T-cell (primary cell): ENCODE data around the gene FBXL16. TPM values are rescaled to one million over a fixed set of nuclear protein-coding genes. Genes with fewer than 3 reads are reported as not detected.

Experiments
- ATAC-seq, 4 experiments: fragments of 200-7000 bp in 3 of 4; fragments of 150-1000 bp in 1 of 4; cut with Tn5 transposase; replicated peaks in 1 of 4; 1 replicate in 3 of 4; 2 replicates in 1 of 4; pipeline ENCODE4 v1.10.0; 2021; ENCODE audit warnings: moderate library complexity in 3 of 4, mild to moderate bottlenecking in 2 of 4, moderate number of reproducible peaks in 1 of 4
- CTCF ChIA-PET, 2 donors: fragments of 300-600 bp; sonication (Branson Sonifier 250); formaldehyde crosslinking; loops; one replicate each; lab custom pipeline; 2022; ENCODE audit warnings: antibody characterized with exemption in 2 of 2; lab: Charles Lee
- POLR2A ChIA-PET, 2 donors: fragments of 300-600 bp; sonication (Branson Sonifier 250); formaldehyde crosslinking; loops; one replicate each; lab custom pipeline; 2022; ENCODE audit warnings: antibody characterized with exemption in 2 of 2; lab: Charles Lee
- DNase-seq, 35 experiments: peaks; one replicate each; pipeline versions ENCODE4 v3.0.0 to v3.0.0-alpha.2; 2013 to 2023
- H3K27ac ChIP-seq: one replicate; pipeline ENCODE4 v1.5.1; 2013; ENCODE audit warnings: low read length
- H3K27me3 ChIP-seq, 2 experiments: replicated peaks in 1 of 2; 1 replicate in 1 of 2; 2 replicates in 1 of 2; pipeline versions ENCODE4 v1.6.1 to v1.7.0; 2013; ENCODE audit warnings: low read length in 1 of 2, mixed read lengths in 1 of 2; ENCODE audit not compliant: control insufficient read depth in 2 of 2, insufficient read depth in 2 of 2; ENCODE audit errors: extremely low read depth in 1 of 2
- H3K36me3 ChIP-seq, 2 donors: 1 replicate in 1 of 2; 2 replicates in 1 of 2; pipeline versions ENCODE4 v1.6.1 to v1.7.0; 2013; ENCODE audit warnings: low read length in 1 of 2; ENCODE audit not compliant: control insufficient read depth in 2 of 2, insufficient read depth in 1 of 2; ENCODE audit errors: extremely low read depth in 1 of 2
- H3K4me1 ChIP-seq, 2 experiments: 1 replicate in 1 of 2; 2 replicates in 1 of 2; pipeline versions ENCODE4 v1.6.1 to v1.7.0; 2013; ENCODE audit warnings: low read length in 2 of 2, mixed read lengths in 1 of 2; ENCODE audit not compliant: insufficient read depth in 2 of 2, control insufficient read depth in 1 of 2; ENCODE audit errors: extremely low read depth in 1 of 2
- H3K4me3 ChIP-seq, 2 donors: 1 replicate in 1 of 2; 2 replicates in 1 of 2; pipeline versions ENCODE4 v1.5.1 to v1.7.0; 2013; ENCODE audit warnings: mild to moderate bottlenecking in 2 of 2, low read length in 1 of 2, moderate library complexity in 1 of 2; ENCODE audit not compliant: control insufficient read depth in 1 of 2; ENCODE audit errors: extremely low read depth in 1 of 2
- H3K9me3 ChIP-seq: 2 replicates; pipeline ENCODE4 v1.7.0; 2013
- H3K27ac Mint-ChIP-seq, 2 donors: one replicate each; pipeline ENCODE4 v1.8.0; 2020 to 2021; ENCODE audit warnings: mild to moderate bottlenecking in 2 of 2, mixed read lengths in 2 of 2
- H3K27me3 Mint-ChIP-seq, 2 donors: one replicate each; pipeline ENCODE4 v1.8.0; 2021 to 2022; ENCODE audit warnings: mixed read lengths in 2 of 2
- H3K36me3 Mint-ChIP-seq: one replicate; pipeline ENCODE4 v1.8.0; 2021; ENCODE audit warnings: mixed read lengths
- H3K4me1 Mint-ChIP-seq, 3 donors: one replicate each; pipeline ENCODE4 v1.8.0; 2020 to 2022; ENCODE audit warnings: mixed read lengths in 3 of 3, mild to moderate bottlenecking in 1 of 3
- H3K4me3 Mint-ChIP-seq, 3 donors: one replicate each; pipeline ENCODE4 v1.8.0; 2020 to 2022; ENCODE audit warnings: mild to moderate bottlenecking in 3 of 3, mixed read lengths in 3 of 3, moderate library complexity in 3 of 3
- H3K9me3 Mint-ChIP-seq, 3 donors: one replicate each; pipeline ENCODE4 v1.8.0; 2020 to 2022; ENCODE audit warnings: mixed read lengths in 3 of 3
- WGBS: methylation state at CpG from one replicate; pipeline ENCODE4 v1.1.5; 2013; ENCODE audit warnings: missing lambda C conversion rate; ENCODE audit not compliant: insufficient coverage; 5-methylcytosine and 5-hydroxymethylcytosine counted together
- total RNA-seq, 35 experiments: library from RNA in 6 of 35; stranded (reverse) in 6 of 35; fragments of 120-200 nt in 1 of 35; gene quantifications; one replicate each; pipeline versions ENCODE4 v1.2.1 to v1.2.4 and lab custom pipeline; 2013 to 2026

The FBXL16 gene
- total RNA-seq, 5 donors from 2014 or later (not counting 1 experiment from before 2014, with no cell fraction given), result 16.4 to 65.5 (median 50.2) TPM

DNA sequence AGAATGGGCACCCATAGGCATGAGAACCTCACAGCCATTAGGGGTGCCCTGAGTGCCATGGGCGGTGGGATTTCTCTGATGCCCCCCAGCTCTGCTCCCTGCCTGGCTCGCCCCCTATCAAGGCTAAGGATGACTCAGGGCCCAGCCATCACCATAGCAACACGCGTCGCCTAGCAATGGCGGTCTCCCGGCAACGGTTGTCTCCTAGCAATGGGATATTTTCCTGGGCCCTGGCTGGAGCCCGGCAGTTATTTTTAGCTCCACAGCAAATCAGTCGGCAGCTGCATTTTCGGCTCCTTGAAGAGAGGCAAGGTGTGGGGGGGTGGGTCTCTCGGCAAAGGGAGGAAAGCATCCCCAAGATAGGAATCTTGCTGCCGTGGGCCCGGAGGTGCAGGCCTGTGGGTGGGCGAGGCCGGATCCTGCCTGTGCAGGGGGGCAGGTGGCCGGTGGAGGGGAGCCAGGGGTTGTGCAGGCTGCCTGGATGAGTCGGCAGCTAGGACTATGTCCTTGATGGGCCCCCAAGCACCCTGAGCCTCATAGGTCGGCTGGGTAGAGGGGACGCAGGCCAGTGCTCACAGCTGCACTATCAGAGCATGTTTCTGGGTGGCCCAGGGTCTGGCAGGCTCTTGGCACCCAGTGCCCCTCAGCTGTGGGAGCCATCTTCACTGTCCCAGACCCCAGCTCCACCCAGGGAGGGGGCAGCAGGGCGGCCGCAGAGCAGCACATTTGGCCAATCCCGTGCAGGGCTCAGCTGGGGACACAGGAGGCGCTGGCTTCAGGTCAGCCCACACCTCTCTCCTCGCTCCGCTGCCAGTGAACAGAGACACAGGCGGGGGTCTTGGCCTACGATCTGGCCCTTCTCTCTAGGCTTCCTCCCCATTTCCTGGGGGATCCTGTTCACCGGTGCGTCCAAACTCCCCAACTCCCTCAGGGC, 4.2 kb upstream of the FBXL16 start:
- no peaks in the 10 kb centered on the region for H3K9me3 Mint-ChIP-seq
- peaks cover 0 to 28% of the 10 kb centered on the region in 2 experiments for H3K4me1 ChIP-seq
- WGBS, result 46% methylated on average over 26 of the region's 30 CpGs
- H3K9me3 ChIP-seq, result no peaks in the 10 kb centered on the region
- CTCF ChIA-PET, result interaction anchor here in 1 of 2 donors (2.1 kb wide), 1 partner anchor 15 kb away, joined by 5 read pairs; no protein-coding TSS in a partner anchor
- no peak overlapping the region for H3K27ac ChIP-seq
- H3K36me3 Mint-ChIP-seq, result no peaks in the 10 kb centered on the region
- no peak overlapping the region for H3K27ac Mint-ChIP-seq
- no peak overlapping the region for H3K4me3 Mint-ChIP-seq
- no peak overlapping the region for H3K4me3 ChIP-seq
- H3K36me3 ChIP-seq, result no peaks in the 10 kb centered on the region
- DNase-seq (no peak), ATAC-seq (no peak)
- H3K4me1 Mint-ChIP-seq, result peaks cover 0 to 15% (median 3%) of the 10 kb centered on the region in 3 donors
- H3K27me3 ChIP-seq, result peaks cover 8 to 77% of the 10 kb centered on the region in 2 experiments
- POLR2A ChIA-PET, result no interaction called here
- H3K27me3 Mint-ChIP-seq, result peaks cover 25 to 49% of the 10 kb centered on the region in 2 donors

- Mint-ChIP-seq H3K27me3 (peaks cover 25 to 51% of the 10 kb centered on the region in 2 donors), H3K27ac (no peak overlapping the region), H3K36me3 (no peaks in the 10 kb centered on the region), H3K4me1 (peaks cover 0 to 13% (median 3%) of the 10 kb centered on the region in 3 donors), H3K9me3 (no peaks in the 10 kb centered on the region), H3K4me3 (no peak overlapping the region)
- Histone ChIP-seq H3K4me1 (peaks cover 0 to 23% of the 10 kb centered on the region in 2 experiments), H3K9me3 (no peaks in the 10 kb centered on the region), H3K27me3 (peaks cover 8 to 78% of the 10 kb centered on the region in 2 experiments), H3K27ac (no peak overlapping the region), H3K36me3 (no peaks in the 10 kb centered on the region), H3K4me3 (no peak overlapping the region)
- DNase-seq (no peak), ATAC-seq (no peak)
- 82% methylated on average over 3 of the region's 4 CpGs for WGBS
- ChIA-PET CTCF (no interaction called here), POLR2A (no interaction called here)
Observed at GRCh38 chr16:708959-709358, 3.4 kb upstream of the FBXL16 start.

GRCh38 chr16:708019-708418, 2.4 kb upstream of the FBXL16 start:
- Mint-ChIP-seq H3K4me3 (peak overlapping the region in 1 of 3 donors; percentile 29), H3K27me3 (peaks cover 25 to 55% of the 10 kb centered on the region in 2 donors), H3K27ac (no peak overlapping the region), H3K9me3 (no peaks in the 10 kb centered on the region), H3K36me3 (no peaks in the 10 kb centered on the region), H3K4me1 (peaks cover 0 to 11% (median 3%) of the 10 kb centered on the region in 3 donors)
- Histone ChIP-seq H3K9me3 (no peaks in the 10 kb centered on the region), H3K4me3 (no peak overlapping the region), H3K36me3 (no peaks in the 10 kb centered on the region), H3K27me3 (peaks cover 8 to 83% of the 10 kb centered on the region in 2 experiments), H3K27ac (no peak overlapping the region), H3K4me1 (peaks cover 0 to 23% of the 10 kb centered on the region in 2 experiments)
- ATAC-seq, result no peak
- CTCF ChIA-PET, result interaction anchor here in 1 of 2 donors (0.6 kb wide), 1 partner anchor 11 kb away, joined by 4 read pairs; no protein-coding TSS in a partner anchor
- 60% methylated on average over 3 of the region's 3 CpGs for WGBS
- POLR2A ChIA-PET, result no interaction called here
- DNase-seq, result no peak

GRCh38 chr16:707062-707538, 1.5 kb upstream of the FBXL16 start:
- H3K9me3 ChIP-seq, result no peaks in the 10 kb centered on the region
- H3K4me1 Mint-ChIP-seq, result peaks cover 0 to 11% (median 5%) of the 10 kb centered on the region in 3 donors
- WGBS, result 36% methylated on average over 10 of the region's 14 CpGs
- peaks cover 8 to 92% of the 10 kb centered on the region in 2 experiments for H3K27me3 ChIP-seq
- no peak for DNase-seq
- peaks cover 0 to 23% of the 10 kb centered on the region in 2 experiments for H3K4me1 ChIP-seq
- H3K27me3 Mint-ChIP-seq, result peaks cover 28 to 60% of the 10 kb centered on the region in 2 donors
- POLR2A ChIA-PET, result no interaction called here
- CTCF ChIA-PET, result interaction anchor here in 1 of 2 donors (0.6 kb wide), 1 partner anchor 12 kb away, joined by 4 read pairs; no protein-coding TSS in a partner anchor
- no peaks in the 10 kb centered on the region for H3K9me3 Mint-ChIP-seq
- H3K27ac Mint-ChIP-seq, result no peak overlapping the region
- peak overlapping the region in 2 of 3 donors; percentile 13 to 54 for H3K4me3 Mint-ChIP-seq
- no peak overlapping the region for H3K4me3 ChIP-seq
- no peak for ATAC-seq
- H3K27ac ChIP-seq, result no peak overlapping the region
- H3K36me3 Mint-ChIP-seq, result no peaks in the 10 kb centered on the region
- H3K36me3 ChIP-seq, result no peaks in the 10 kb centered on the region

DNA sequence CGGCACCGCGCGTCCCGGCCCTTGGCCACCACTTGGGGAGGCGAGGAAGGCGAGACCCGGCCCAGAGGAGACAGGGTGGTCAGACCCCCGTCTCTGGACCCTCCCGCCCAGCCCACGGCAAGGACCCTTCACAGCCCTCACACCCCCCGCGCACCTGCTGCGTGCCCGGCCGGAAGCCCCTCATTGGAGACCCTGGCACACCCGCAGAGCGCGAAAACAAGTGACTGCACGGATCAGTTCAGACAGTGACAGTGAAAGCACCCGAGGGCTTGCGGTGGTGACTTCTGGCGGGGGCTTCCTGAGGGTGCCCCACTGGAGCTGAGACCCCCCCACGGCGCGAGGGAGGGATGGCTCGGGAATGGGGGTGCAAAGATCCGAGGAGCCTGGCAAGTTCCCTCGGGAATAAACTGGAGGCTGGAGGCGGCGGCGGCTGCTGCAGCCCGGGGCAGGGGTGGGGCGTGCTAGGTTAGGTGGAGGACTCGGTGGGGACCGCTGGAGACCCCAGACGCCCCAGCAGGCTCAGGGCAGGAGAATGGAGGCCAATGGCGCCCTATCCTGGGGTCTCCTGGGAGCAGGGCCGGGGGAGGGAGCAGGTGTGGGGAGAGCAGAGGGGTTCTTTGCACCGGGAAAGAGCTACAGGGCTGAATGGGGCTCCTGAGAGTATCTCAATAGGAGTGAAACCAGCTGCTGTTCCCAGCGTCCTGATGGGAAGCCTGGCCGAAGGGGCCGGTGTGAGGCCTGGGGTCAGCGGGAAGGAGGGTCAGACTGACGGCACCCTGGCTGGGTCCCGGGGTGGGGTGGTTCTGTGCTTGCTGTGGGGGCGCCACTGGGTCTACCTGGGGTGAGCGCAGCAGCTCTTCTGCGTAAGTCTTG, 824 bp upstream of the FBXL16 start:
- ATAC-seq (no peak), DNase-seq (no peak)
- WGBS, result 9% methylated on average over 42 of the region's 49 CpGs
- POLR2A ChIA-PET, result no interaction called here
- CTCF ChIA-PET, result no interaction called here
- Histone ChIP-seq H3K9me3 (no peaks in the 10 kb centered on the region), H3K27me3 (peaks cover 8 to 92% of the 10 kb centered on the region in 2 experiments), H3K4me3 (no peak overlapping the region), H3K36me3 (no peaks in the 10 kb centered on the region), H3K4me1 (peaks cover 0 to 20% of the 10 kb centered on the region in 2 experiments), H3K27ac (no peak overlapping the region)
- Mint-ChIP-seq H3K27me3 (peaks cover 29 to 63% of the 10 kb centered on the region in 2 donors), H3K36me3 (no peaks in the 10 kb centered on the region), H3K27ac (no peak overlapping the region), H3K4me3 (peak overlapping the region in 2 of 3 donors; percentile 13 to 54), H3K9me3 (no peaks in the 10 kb centered on the region), H3K4me1 (peaks cover 0 to 11% (median 5%) of the 10 kb centered on the region in 3 donors)
